ENCODE data around the gene ZNF136. TPM values are rescaled to one million over a fixed set of nuclear protein-coding genes. Genes with fewer than 3 reads are reported as not detected.

ZNF136 gene
- total and polyA plus RNA-seq, 2 of the 8 experiments (the other 6 are each of a cell fraction or from before 2014, with no cell fraction given): 1.6 to 6.9 TPM

DNA sequence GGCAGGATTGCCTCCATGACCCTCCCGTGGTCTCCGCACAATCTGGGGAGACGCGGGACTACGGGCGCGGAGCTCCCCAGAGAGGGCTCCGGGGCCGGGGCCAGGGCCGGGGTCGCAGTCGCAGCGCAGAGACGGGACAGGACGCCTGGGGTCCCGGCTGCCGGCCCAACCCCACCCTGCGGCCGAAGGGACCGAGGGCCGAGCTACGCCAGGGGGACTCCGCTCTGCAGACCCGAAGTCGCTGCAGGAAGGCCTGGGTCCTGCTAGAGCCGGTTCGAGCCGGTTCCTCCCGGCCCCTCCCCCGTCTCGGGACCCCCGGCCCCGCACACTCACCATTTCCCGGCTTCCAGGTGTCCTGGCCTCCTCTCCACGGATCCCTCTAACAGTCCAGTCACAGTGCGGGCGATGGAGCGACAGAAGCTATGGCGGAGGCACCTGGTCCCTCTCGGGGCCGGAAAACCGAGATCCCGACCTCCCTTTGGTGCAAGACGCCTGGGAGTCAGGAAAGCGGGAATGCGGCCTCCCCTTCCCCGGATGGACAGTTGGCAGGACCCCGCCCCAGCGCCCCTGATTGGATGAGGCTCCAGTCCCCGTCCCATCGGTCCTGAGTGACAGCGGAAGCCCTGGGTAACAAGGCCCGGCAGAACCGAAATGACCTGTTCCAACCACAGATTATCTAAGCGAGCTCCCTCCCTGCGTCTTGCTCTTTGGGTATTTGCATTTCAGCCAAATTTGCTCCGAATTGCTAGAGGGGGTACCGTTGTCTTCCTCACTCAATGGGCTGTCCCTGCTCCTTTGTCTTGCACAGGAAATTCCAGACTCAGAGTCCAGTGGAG lies 6.5 kb upstream of the ZNF136 start, which contains the start of gene ZNF625:
TSS of gene ZNF625 (minus strand) at position 512 of the 836 bp plus-strand sequence. CDS start at position 336, 176 bp downstream.
- peak within 1 kb of the TSS; percentile 86 to 99 for H3K4me2 ChIP-seq (ENCODE audit: insufficient read depth in 1 of 2, low read depth in 2 of 2, low read length in 2 of 2)
- no peak within 1 kb of the TSS for H3K23ac ChIP-seq (ENCODE audit: insufficient read length)
- peaks cover 3% of the 10 kb centered on the region for H3K23me2 ChIP-seq (ENCODE audit: low read depth, low read length)
- peak within 1 kb of the TSS; percentile 77 for H4K5ac ChIP-seq (ENCODE audit: insufficient read length, low read depth, low read length)
- H4K20me1 ChIP-seq (replicated peaks in 1 of 2; ENCODE audit: control insufficient read depth in 1 of 2, insufficient read depth in 2 of 2, low read length in 2 of 2): peaks cover 3 to 5% of the 10 kb centered on the region in 2 experiments
- FAIRE-seq (peak; percentile 57), DNase-seq (ENCODE audit: low read depth in 1 of 2, low spot score in 2 of 2) (peak; percentile 85 to 95)
- POLR2A ChIA-PET (ENCODE audit: partially characterized antibody): interaction anchor here (0.6 to 2.2 kb wide), 36 partner anchors 8 to 1488 kb away, joined by 3 to 26 read pairs (median 4); partner anchors contain the start of genes ZNF20, ZNF433, ZNF442 and ZNF443
- H2BK20ac ChIP-seq (ENCODE audit: low read length): no peak within 1 kb of the TSS
- no peak within 1 kb of the TSS for H3K14ac ChIP-seq (ENCODE audit: insufficient read length)
- no peak within 1 kb of the TSS for H2BK15ac ChIP-seq (ENCODE audit: low read length)
- 4% methylated on average over 25 of the region's 58 CpGs; no CpG with 5 or more reads in 1 of the 2 experiments for WGBS, 2 experiments (ENCODE audit: extremely low coverage in 1 of 2, insufficient coverage in 1 of 2, insufficient read length in 1 of 2, insufficient replicate concordance in 2 of 2, low coverage in 1 of 2, low lambda C conversion rate in 2 of 2, missing lambda C conversion rate in 1 of 2)
- H3K4me3 ChIP-seq (ENCODE audit: extremely low read depth in 1 of 4, insufficient read depth in 2 of 4, low read depth in 3 of 4, low read length in 4 of 4): peak within 1 kb of the TSS; percentile 77 to 93 (median 82)
- H3K79me1 ChIP-seq (ENCODE audit: low read depth, low read length): peaks cover 2% of the 10 kb centered on the region; the same call in 1 of the 2 replicates
- H3K36me3 ChIP-seq (ENCODE audit: control insufficient read depth in 2 of 4, insufficient read depth in 4 of 4, low read length in 3 of 4): peaks cover 0 to 9% (median 3%) of the 10 kb centered on the region in 4 experiments; a peak in 4 of 8 replicates
- H2BK5ac ChIP-seq (ENCODE audit: low read depth, low read length): peak within 1 kb of the TSS; percentile 99
- H3K56ac ChIP-seq (replicated peaks; ENCODE audit: insufficient read length, low read depth, low read length): no peak within 1 kb of the TSS
- H3K18ac ChIP-seq (ENCODE audit: extremely low read depth, low read length): peak within 1 kb of the TSS; percentile 90
- peak within 1 kb of the TSS; percentile 33; the same call in 1 of the 2 replicates for H2AK5ac ChIP-seq (ENCODE audit: low read depth, low read length)
- peak within 1 kb of the TSS; percentile 96; the same call in 1 of the 2 replicates for H2BK12ac ChIP-seq (ENCODE audit: low read depth, low read length)
- H2BK120ac ChIP-seq (replicated peaks; ENCODE audit: low read depth, low read length): no peak within 1 kb of the TSS
- H3K4me1 ChIP-seq (replicated peaks in 1 of 4; ENCODE audit: control insufficient read depth in 3 of 4, insufficient read depth in 4 of 4, low read length in 3 of 4): peaks cover 0 to 3% (median 2%) of the 10 kb centered on the region in 4 experiments; a peak in 3 of 7 replicates
- peak within 1 kb of the TSS; percentile 77; the same call in 1 of the 2 replicates for H2AFZ ChIP-seq (ENCODE audit: low read length)
- CTCF ChIA-PET (ENCODE audit: partially characterized antibody): interaction anchor here (1.3 to 1.9 kb wide), 3 partner anchors 16 to 359 kb away, joined by 4 to 10 read pairs (median 10); partner anchors contain the start of gene ZNF20
- peaks cover 0 to 5% of the 10 kb centered on the region in 2 experiments; a peak in 1 of 4 replicates for H3K9me3 ChIP-seq (ENCODE audit: insufficient read depth in 2 of 2, low read depth in 1 of 2, low read length in 1 of 2)
- no peak within 1 kb of the TSS for H3K4ac ChIP-seq (replicated peaks; ENCODE audit: insufficient read length, low read depth, low read length)
- H3K27ac ChIP-seq (ENCODE audit: low read depth, low read length): peak within 1 kb of the TSS; percentile 93
- no peaks in the 10 kb centered on the region for H3K27me3 ChIP-seq (replicated peaks in 1 of 4; ENCODE audit: control insufficient read depth in 3 of 4, extremely low read depth in 1 of 4, insufficient read depth in 3 of 4, low read length in 3 of 4)
- H3K9ac ChIP-seq (replicated peaks in 1 of 4; ENCODE audit: extremely low read depth in 1 of 4, low read depth in 3 of 4, low read length in 3 of 4): peak within 1 kb of the TSS; percentile 95 to 99 (median 97)
- H3K79me2 ChIP-seq (ENCODE audit: control insufficient read depth in 1 of 2, insufficient read depth in 2 of 2, low read length in 2 of 2): peaks cover 3 to 39% of the 10 kb centered on the region in 2 experiments
- H4K8ac ChIP-seq (ENCODE audit: extremely low read depth, insufficient read depth, low read length): peak within 1 kb of the TSS; percentile 100; the same call in 1 of the 2 replicates
- H4K91ac ChIP-seq (replicated peaks; ENCODE audit: insufficient read length, low read length): no peak within 1 kb of the TSS
- TF ChIP-seq RNF2 (IDR thresholded peaks at IDR 0.05; ENCODE audit: borderline replicate concordance, low read depth, low read length, missing control alignments, poor library complexity, severe bottlenecking): no peak
- peak; percentile 72 for TF ChIP-seq ASH2L (IDR thresholded peaks at IDR 0.05; ENCODE audit: low read length)
- TF ChIP-seq KDM5A (IDR thresholded peaks at IDR 0.05; ENCODE audit: low read length): no peak
- TF ChIP-seq, protein P1, sequence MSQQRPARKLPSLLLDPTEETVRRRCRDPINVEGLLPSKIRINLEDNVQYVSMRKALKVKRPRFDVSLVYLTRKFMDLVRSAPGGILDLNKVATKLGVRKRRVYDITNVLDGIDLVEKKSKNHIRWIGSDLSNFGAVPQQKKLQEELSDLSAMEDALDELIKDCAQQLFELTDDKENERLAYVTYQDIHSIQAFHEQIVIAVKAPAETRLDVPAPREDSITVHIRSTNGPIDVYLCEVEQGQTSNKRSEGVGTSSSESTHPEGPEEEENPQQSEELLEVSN (IDR thresholded peaks at IDR 0.05): peak; percentile 48; the same call in 1 of the 2 replicates
- TF ChIP-seq YY1 (IDR thresholded peaks at IDR 0.05; ENCODE audit: low read depth, low read length): no peak; the same call in 1 of the 2 replicates
- TF ChIP-seq HDAC2 (IDR thresholded peaks at IDR 0.05; ENCODE audit: borderline replicate concordance in 1 of 2, low read depth in 2 of 2, low read length in 2 of 2): 0 out of 4 replicates have a peak, but pooled peaks of 1 of the 2 experiments have one; percentile 16
- TF ChIP-seq CHD2 (IDR thresholded peaks at IDR 0.05; ENCODE audit: low read length): peak; percentile 35
- TF ChIP-seq TEAD4 (IDR thresholded peaks at IDR 0.05; ENCODE audit: low read depth, low read length): peak; percentile 45; the same call in 1 of the 2 replicates
- no peak for TF ChIP-seq SP2 (IDR thresholded peaks at IDR 0.05; ENCODE audit: low read length)
